GM19328 (cell line): ENCODE data around the gene PNLIPRP3.

Source experiments
- ATAC-seq: cut with Tn5 transposase; IDR thresholded peaks from one replicate; pipeline ENCODE4 v1.9.1; 2021; ENCODE audit warnings: mild to moderate bottlenecking, moderate library complexity; ENCODE audit not compliant: unreplicated experiment

The PNLIPRP3 gene

GRCh38 chr10:116490028-116490662 lies 62.5 kb downstream of the PNLIPRP3 start:
- ATAC-seq, result no peak

- no peak for ATAC-seq
Measured at GRCh38 chr10:116504786-116505185, 77.1 kb downstream of the PNLIPRP3 start.

- no peak for ATAC-seq
Measured at GRCh38 chr10:116510565-116510964, 82.9 kb downstream of the PNLIPRP3 start.

- no peak for ATAC-seq
Measured at GRCh38 chr10:116511365-116511764, 83.7 kb downstream of the PNLIPRP3 start.

- ATAC-seq, result no peak
Measured at GRCh38 chr10:116521424-116522290, 94.0 kb downstream of the PNLIPRP3 start.

GRCh38 chr10:116522803-116523381 lies 95.2 kb downstream of the PNLIPRP3 start:
- ATAC-seq, result no peak

GRCh38 chr10:116524736-116525135 lies 97.1 kb downstream of the PNLIPRP3 start:
- ATAC-seq, result no peak

GRCh38 chr10:116526219-116526618 lies 98.6 kb downstream of the PNLIPRP3 start:
- no peak for ATAC-seq
